ENCODE data around the gene CRADD.

CRADD gene

GRCh38 chr12:93808169-93808899 lies 131.2 kb downstream of the CRADD start (continued):
- TF ChIP-seq ZNF132 (tag by site-specific recombination; IDR thresholded peaks at IDR 0.05; ENCODE audit: borderline replicate concordance), result no peak
- no peak for TF ChIP-seq ZNF510 (tag by site-specific recombination; IDR thresholded peaks at IDR 0.05; ENCODE audit: insufficient replicate concordance)
- no peak for TF ChIP-seq ZNF280C (tag by site-specific recombination; IDR thresholded peaks at IDR 0.05)
- TF ChIP-seq ZNF133 (tag by site-specific recombination; IDR thresholded peaks at IDR 0.05), result no peak
- TF ChIP-seq EGR2 (tag by site-specific recombination; IDR thresholded peaks at IDR 0.05; ENCODE audit: low read depth), result no peak

- POLR2A ChIA-PET, result no interaction called here
- Histone ChIP-seq H3K4me1 (ENCODE audit: control insufficient read depth, insufficient read depth, low read length) (no peaks in the 10 kb centered on the region), H3K4me3 (ENCODE audit: low read depth, low read length) (no peak overlapping the region), H3K36me3 (ENCODE audit: control insufficient read depth in 2 of 2, insufficient read depth in 1 of 2, low read length in 2 of 2) (no peaks in the 10 kb centered on the region), H3K27ac (ENCODE audit: extremely low read depth, low read depth, low read length) (no peak overlapping the region), H3K9me3 (ENCODE audit: control insufficient read depth, insufficient read depth, low read depth, low read length) (no peaks in the 10 kb centered on the region)
- TF ChIP-seq SCRT1 (tag by site-specific recombination; IDR thresholded peaks at IDR 0.05; ENCODE audit: borderline replicate concordance), result no peak
- TF ChIP-seq ZNF274 (IDR thresholded peaks at IDR 0.05; ENCODE audit: low read length), result no peak
- TF ChIP-seq ZNF274 (tag by site-specific recombination; IDR thresholded peaks at IDR 0.05; ENCODE audit: borderline replicate concordance), result no peak
- no peak for TF ChIP-seq ZNF23 (tag by site-specific recombination; IDR thresholded peaks at IDR 0.05; ENCODE audit: borderline replicate concordance)
- TF ChIP-seq YY1 (tag by site-specific recombination; IDR thresholded peaks at IDR 0.05), result no peak
- TF ChIP-seq ZNF362 (tag by site-specific recombination; IDR thresholded peaks at IDR 0.05), result no peak
- TF ChIP-seq ZNF416 (tag by site-specific recombination; IDR thresholded peaks at IDR 0.05), result no peak
- TF ChIP-seq GLIS2 (tag by site-specific recombination; IDR thresholded peaks at IDR 0.05), result no peak
- TF ChIP-seq ZEB2 (tag by site-specific recombination; IDR thresholded peaks at IDR 0.05), result no peak
- no peak for TF ChIP-seq ZNF148 (tag by site-specific recombination; IDR thresholded peaks at IDR 0.05; ENCODE audit: borderline replicate concordance)
- CTCF ChIA-PET, result interaction anchor here (0.7 kb wide), 3 partner anchors 50 to 733 kb away, joined by 3 to 5 read pairs (median 5); no protein-coding TSS in a partner anchor
Observed at GRCh38 chr12:93812626-93813025, 135.5 kb downstream of the CRADD start.

- no peaks in the 10 kb centered on the region for H3K9me3 ChIP-seq (ENCODE audit: control insufficient read depth, insufficient read depth, low read depth, low read length)
- H3K4me3 ChIP-seq (ENCODE audit: low read depth, low read length), result no peak overlapping the region
- TF ChIP-seq BCL11A (tag by site-specific recombination; IDR thresholded peaks at IDR 0.05; ENCODE audit: low read depth) (no peak), ZNF184 (tag by site-specific recombination; IDR thresholded peaks at IDR 0.05) (no peak), GLI2 (tag by site-specific recombination; IDR thresholded peaks at IDR 0.05; ENCODE audit: borderline replicate concordance, low read depth) (no peak)
- CTCF ChIA-PET, result no interaction called here
- POLR2A ChIA-PET, result no interaction called here
- no peaks in the 10 kb centered on the region for H3K4me1 ChIP-seq (ENCODE audit: control insufficient read depth, insufficient read depth, low read length)
- no peaks in the 10 kb centered on the region for H3K36me3 ChIP-seq (ENCODE audit: control insufficient read depth in 2 of 2, insufficient read depth in 1 of 2, low read length in 2 of 2)
- no peak overlapping the region for H3K27ac ChIP-seq (ENCODE audit: extremely low read depth, low read depth, low read length)
Observed at GRCh38 chr12:93813186-93813585, 136.0 kb downstream of the CRADD start.

Data from HEK293 (cell line).